ENCODE data around the gene CD200. TPM values are rescaled to one million over a fixed set of nuclear protein-coding genes. Genes with fewer than 3 reads are reported as not detected.

Gene CD200
- total and polyA plus RNA-seq, 8 donors: 6.6 to 58.0 (median 50.2) TPM

GRCh38 chr3:112351823-112352222 is 18.9 kb downstream of the CD200 start:
- DNase-seq (no peak), ATAC-seq (no peak)
- H3K4me1 ChIP-seq: no peaks in the 10 kb centered on the region
- H3K36me3 ChIP-seq: no peaks in the 10 kb centered on the region
- H3K27me3 ChIP-seq: no peaks in the 10 kb centered on the region
- intact Hi-C loops (cut with DNase I): no loop called here
- H3K9me3 ChIP-seq: no peaks in the 10 kb centered on the region
- no peak overlapping the region for H3K4me3 ChIP-seq
- TF ChIP-seq, protein P1, sequence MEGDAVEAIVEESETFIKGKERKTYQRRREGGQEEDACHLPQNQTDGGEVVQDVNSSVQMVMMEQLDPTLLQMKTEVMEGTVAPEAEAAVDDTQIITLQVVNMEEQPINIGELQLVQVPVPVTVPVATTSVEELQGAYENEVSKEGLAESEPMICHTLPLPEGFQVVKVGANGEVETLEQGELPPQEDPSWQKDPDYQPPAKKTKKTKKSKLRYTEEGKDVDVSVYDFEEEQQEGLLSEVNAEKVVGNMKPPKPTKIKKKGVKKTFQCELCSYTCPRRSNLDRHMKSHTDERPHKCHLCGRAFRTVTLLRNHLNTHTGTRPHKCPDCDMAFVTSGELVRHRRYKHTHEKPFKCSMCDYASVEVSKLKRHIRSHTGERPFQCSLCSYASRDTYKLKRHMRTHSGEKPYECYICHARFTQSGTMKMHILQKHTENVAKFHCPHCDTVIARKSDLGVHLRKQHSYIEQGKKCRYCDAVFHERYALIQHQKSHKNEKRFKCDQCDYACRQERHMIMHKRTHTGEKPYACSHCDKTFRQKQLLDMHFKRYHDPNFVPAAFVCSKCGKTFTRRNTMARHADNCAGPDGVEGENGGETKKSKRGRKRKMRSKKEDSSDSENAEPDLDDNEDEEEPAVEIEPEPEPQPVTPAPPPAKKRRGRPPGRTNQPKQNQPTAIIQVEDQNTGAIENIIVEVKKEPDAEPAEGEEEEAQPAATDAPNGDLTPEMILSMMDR (IDR thresholded peaks at IDR 0.05): no peak
- no peak overlapping the region for H3K27ac ChIP-seq

- no peaks in the 10 kb centered on the region for H3K9me3 ChIP-seq
- ATAC-seq (no peak), DNase-seq (no peak)
- H3K27ac ChIP-seq: no peak overlapping the region
- H3K4me1 ChIP-seq: no peaks in the 10 kb centered on the region
- TF ChIP-seq, protein P1 (IDR thresholded peaks at IDR 0.05): no peak
- H3K36me3 ChIP-seq: no peaks in the 10 kb centered on the region
- intact Hi-C loops (cut with DNase I): no loop called here
- no peak overlapping the region for H3K4me3 ChIP-seq
- H3K27me3 ChIP-seq: no peaks in the 10 kb centered on the region
Measured at GRCh38 chr3:112352720-112353119, 19.8 kb downstream of the CD200 start.

DNA sequence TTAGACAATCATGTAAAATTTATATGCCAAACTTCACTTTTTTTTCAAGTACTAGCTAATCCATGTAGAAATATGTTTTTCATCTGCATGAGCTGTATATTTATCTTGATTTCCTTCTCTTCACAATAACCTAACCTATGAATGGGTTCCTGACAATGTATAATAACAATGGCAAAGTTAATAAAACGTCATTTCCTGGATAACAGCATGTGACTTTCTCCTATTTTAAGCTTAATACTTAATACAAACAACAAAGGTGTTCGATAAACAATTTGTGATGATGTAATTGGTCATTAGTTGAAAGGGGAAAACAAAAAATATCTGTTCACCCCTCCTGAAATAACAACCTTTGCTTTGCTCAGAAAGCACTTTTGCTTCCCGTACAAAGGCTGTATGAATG is 20.4 kb downstream of the CD200 start:
- peaks cover 0 to 5% of the 10 kb centered on the region in 2 donors for H3K4me1 ChIP-seq
- H3K4me3 ChIP-seq: no peak overlapping the region
- no peak for DNase-seq
- no peaks in the 10 kb centered on the region for H3K9me3 ChIP-seq
- intact Hi-C loops (cut with DNase I): no loop called here
- no peaks in the 10 kb centered on the region for H3K27me3 ChIP-seq
- H3K27ac ChIP-seq: peak overlapping the region in 1 of 2 donors; percentile 35
- TF ChIP-seq, protein P1 (IDR thresholded peaks at IDR 0.05): no peak
- no peak for ATAC-seq
- no peaks in the 10 kb centered on the region for H3K36me3 ChIP-seq

DNA sequence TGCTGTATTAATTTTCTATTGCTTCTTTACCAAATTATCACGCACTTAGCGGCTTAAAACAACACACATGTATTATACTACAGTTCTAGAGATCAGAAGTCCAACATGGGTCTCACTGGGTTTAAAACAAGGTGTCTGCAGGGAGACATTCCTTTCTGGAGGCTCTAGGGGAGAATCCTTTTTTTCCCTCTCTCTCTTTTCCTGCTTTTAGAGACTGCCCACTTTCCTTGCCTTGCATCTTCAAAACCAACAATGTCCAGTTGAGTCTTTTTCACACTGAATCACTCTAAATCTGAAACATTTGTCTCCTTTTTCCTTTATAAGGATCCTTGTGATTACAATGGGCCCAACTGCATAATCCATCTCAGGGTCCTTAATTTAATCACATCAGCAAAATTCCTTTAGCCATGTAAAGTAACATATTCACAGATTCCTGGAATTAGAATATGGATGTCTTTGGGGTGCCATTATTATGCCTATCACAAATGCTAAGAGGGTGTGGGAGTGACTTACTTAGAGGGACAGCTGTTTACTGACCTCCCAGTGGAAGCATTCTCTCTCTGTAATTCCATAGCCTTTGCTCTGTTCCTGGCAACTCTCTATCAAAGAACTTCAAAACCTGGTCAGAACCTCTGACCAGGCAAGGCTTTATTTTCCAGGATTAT is 21.8 kb downstream of the CD200 start:
- no peak for DNase-seq
- no peak for ATAC-seq
- no peaks in the 10 kb centered on the region for H3K27me3 ChIP-seq
- intact Hi-C loops (cut with DNase I): no loop called here
- H3K36me3 ChIP-seq: no peaks in the 10 kb centered on the region
- TF ChIP-seq, protein P1 (IDR thresholded peaks at IDR 0.05): no peak
- H3K4me3 ChIP-seq: no peak overlapping the region
- no peak overlapping the region for H3K27ac ChIP-seq
- peaks cover 0 to 12% of the 10 kb centered on the region in 2 donors for H3K4me1 ChIP-seq
- H3K9me3 ChIP-seq: no peaks in the 10 kb centered on the region

DNA sequence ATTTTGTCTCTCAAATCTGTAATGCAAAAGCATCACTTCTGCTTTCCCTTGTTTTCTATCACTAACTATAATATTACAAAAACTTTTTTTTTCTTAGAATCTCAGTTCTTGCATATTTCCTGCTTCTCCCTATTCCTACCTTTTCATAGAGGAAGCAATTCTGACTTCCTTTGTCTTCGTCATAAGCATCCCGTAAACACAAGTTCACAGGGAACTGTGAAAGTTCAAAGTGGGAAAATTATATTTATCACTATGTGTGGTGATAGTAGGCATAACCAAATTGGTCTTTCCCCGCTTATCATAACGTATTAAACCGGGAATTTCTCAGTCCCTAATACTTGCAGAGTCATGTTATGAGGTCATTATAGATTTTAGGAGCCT is 22.3 kb downstream of the CD200 start:
- TF ChIP-seq, protein P1 (IDR thresholded peaks at IDR 0.05): no peak
- no peak overlapping the region for H3K4me3 ChIP-seq
- no peaks in the 10 kb centered on the region for H3K36me3 ChIP-seq
- no peaks in the 10 kb centered on the region for H3K9me3 ChIP-seq
- ATAC-seq (no peak), DNase-seq (no peak)
- no peak overlapping the region for H3K27ac ChIP-seq
- intact Hi-C loops (cut with DNase I): no loop called here
- no peaks in the 10 kb centered on the region for H3K27me3 ChIP-seq
- peaks cover 0 to 12% of the 10 kb centered on the region in 2 donors for H3K4me1 ChIP-seq
